PC-9 (cell line): ENCODE measurements around the gene DHPS.

ENCODE experiments used
- EZH2 ChIP-seq: fragments of 200-600 bp; sonication (generic); IDR thresholded peaks from 2 replicates; pipeline ENCODE4 v1.8.0; 2017; ENCODE audit warnings: antibody characterized with exemption, low read depth
- TF ChIP-seq, protein P1 (sequence below): fragments of 200-600 bp; sonication (generic); conservative IDR thresholded peaks from 2 replicates; pipeline ENCODE4 v1.6.1; 2017; ENCODE audit warnings: mixed run types, antibody characterized with exemption, mild to moderate bottlenecking, moderate library complexity

DNA sequence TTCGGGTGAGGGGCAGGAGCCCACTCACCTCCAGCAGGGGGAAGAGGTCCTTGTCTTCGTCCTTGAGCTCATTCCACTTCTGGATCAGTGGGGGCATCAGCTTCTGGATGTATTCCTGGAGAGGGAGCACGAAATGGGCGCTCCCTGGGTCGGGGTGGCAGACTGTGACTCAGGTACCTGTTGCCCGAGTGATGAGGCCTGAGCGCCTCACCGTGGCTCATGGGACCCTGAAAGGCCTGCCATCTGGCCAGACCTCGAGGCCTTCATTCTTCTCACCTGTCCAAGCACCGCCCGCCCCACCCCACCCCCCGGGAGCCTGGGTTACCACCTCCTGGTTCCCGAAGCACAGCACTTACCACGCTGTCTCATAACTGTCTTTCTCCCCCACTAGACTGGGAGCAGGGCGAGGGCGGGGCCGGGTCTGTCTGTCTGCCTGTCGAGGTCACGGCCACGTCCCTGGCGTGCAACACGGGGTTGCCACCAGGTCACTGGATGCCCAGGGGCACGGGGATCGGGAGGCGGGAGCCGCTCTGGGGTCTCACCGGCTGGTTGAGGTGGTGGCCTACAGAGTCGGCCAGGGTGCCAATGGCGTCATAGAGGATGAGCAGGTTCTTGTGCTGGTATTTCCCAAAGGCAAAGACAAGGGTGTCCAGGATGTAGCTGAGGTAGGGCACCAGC, 24.1 kb upstream of the DHPS start:
- TF ChIP-seq, protein P1, sequence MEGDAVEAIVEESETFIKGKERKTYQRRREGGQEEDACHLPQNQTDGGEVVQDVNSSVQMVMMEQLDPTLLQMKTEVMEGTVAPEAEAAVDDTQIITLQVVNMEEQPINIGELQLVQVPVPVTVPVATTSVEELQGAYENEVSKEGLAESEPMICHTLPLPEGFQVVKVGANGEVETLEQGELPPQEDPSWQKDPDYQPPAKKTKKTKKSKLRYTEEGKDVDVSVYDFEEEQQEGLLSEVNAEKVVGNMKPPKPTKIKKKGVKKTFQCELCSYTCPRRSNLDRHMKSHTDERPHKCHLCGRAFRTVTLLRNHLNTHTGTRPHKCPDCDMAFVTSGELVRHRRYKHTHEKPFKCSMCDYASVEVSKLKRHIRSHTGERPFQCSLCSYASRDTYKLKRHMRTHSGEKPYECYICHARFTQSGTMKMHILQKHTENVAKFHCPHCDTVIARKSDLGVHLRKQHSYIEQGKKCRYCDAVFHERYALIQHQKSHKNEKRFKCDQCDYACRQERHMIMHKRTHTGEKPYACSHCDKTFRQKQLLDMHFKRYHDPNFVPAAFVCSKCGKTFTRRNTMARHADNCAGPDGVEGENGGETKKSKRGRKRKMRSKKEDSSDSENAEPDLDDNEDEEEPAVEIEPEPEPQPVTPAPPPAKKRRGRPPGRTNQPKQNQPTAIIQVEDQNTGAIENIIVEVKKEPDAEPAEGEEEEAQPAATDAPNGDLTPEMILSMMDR: no peak
- TF ChIP-seq EZH2: no peak
